Fibroblast of skin of right quadriceps (primary cell): Measurements from ENCODE around the gene AMBRA1.

ENCODE experiments used
- DNase-seq: peaks from one replicate; pipeline ENCODE4 v3.0.0-alpha.2; 2013

The AMBRA1 gene

GRCh38 chr11:46564459-46564858, 29.4 kb downstream of the AMBRA1 start:
- peak; percentile 73 for DNase-seq

GRCh38 chr11:46562527-46562926, 31.3 kb downstream of the AMBRA1 start:
- no peak for DNase-seq

GRCh38 chr11:46560300-46560991, 33.4 kb downstream of the AMBRA1 start:
- DNase-seq = no peak

GRCh38 chr11:46559815-46560214, 34.0 kb downstream of the AMBRA1 start:
- no peak for DNase-seq

GRCh38 chr11:46557684-46558151, 36.1 kb downstream of the AMBRA1 start:
- no peak for DNase-seq

- DNase-seq = peak; percentile 58
These were observed 38.4 kb downstream of the AMBRA1 start for GRCh38 chr11:46555267-46556054.

GRCh38 chr11:46554213-46555147, 39.3 kb downstream of the AMBRA1 start:
- peak; percentile 75 for DNase-seq

GRCh38 chr11:46553814-46554212, 40.0 kb downstream of the AMBRA1 start:
- no peak for DNase-seq

- no peak for DNase-seq
These were observed 42.6 kb downstream of the AMBRA1 start for GRCh38 chr11:46551261-46551660.

- no peak for DNase-seq
These were observed 46.2 kb downstream of the AMBRA1 start for GRCh38 chr11:46547579-46547978.

GRCh38 chr11:46543564-46543963, 50.3 kb downstream of the AMBRA1 start:
- DNase-seq = no peak

GRCh38 chr11:46541593-46542371, 52.0 kb downstream of the AMBRA1 start:
- DNase-seq = no peak

- no peak for DNase-seq
These were observed 53.0 kb downstream of the AMBRA1 start for GRCh38 chr11:46540807-46541206.

GRCh38 chr11:46537537-46538295, 56.1 kb downstream of the AMBRA1 start:
- DNase-seq = peak; percentile 76

- no peak for DNase-seq
These were observed 56.7 kb downstream of the AMBRA1 start for GRCh38 chr11:46537121-46537520.

- DNase-seq = no peak
These were observed 58.1 kb downstream of the AMBRA1 start for GRCh38 chr11:46535688-46536087.

GRCh38 chr11:46534711-46535110, 59.1 kb downstream of the AMBRA1 start:
- DNase-seq = no peak

GRCh38 chr11:46533396-46534100, 60.3 kb downstream of the AMBRA1 start:
- DNase-seq = no peak

- no peak for DNase-seq
These were observed 63.8 kb downstream of the AMBRA1 start for GRCh38 chr11:46529928-46530574.
